HPDE6-E6E7 (cell line): Measurements from ENCODE around the gene ASIC4.

ENCODE experiments used
- DNase-seq: peaks from one replicate; pipeline ENCODE4 v3.0.0; 2011; ENCODE audit warnings: missing footprints; ENCODE audit errors: extremely low spot score

Gene ASIC4

DNA sequence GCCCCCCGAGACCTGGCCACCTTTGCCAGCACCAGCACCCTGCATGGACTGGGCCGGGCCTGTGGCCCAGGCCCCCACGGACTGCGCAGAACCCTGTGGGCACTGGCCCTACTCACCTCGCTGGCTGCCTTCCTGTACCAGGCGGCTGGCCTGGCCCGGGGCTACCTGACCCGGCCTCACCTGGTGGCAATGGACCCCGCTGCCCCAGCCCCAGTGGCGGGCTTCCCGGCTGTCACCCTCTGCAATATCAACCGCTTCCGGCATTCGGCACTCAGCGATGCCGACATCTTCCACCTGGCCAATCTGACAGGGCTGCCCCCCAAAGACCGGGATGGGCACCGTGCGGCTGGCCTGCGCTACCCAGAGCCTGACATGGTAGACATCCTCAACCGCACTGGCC lies 554 bp downstream of the ASIC4 start:
- DNase-seq, result no peak

DNA sequence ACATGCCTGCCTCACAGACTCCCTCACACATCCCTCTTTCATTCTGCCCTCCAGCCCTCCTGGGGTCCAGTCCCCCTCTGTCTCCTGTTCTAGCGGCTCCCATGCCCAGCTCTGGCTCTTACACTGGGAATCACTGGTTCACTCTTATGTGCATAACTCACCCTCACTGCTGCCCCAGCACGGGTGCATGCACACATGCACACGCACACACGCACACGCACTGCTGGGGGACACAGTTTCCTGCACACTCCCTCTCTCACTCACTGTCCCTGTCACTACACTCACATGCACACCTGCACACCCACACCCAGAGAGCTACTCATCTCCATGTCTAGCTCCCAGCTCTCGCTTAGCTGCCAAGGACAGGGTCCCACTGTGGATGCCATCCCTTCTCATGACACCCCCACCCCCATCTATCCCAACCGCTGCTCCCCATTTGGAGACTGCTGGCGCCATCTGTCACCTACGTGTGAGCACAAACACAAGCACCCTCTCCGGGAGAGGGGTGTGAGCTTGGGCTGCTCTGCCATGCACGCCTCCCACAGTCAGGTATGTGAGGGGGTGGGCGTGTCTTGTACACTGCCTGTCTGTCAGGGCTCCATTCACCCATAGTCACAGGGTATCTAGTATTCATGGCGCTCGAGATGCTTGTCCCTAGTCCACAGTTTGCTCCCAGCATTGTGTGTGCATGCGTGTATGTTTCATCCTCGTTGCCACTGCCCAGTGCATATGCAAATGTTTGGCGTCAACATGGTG lies 1.8 kb downstream of the ASIC4 start:
- no peak for DNase-seq

DNA sequence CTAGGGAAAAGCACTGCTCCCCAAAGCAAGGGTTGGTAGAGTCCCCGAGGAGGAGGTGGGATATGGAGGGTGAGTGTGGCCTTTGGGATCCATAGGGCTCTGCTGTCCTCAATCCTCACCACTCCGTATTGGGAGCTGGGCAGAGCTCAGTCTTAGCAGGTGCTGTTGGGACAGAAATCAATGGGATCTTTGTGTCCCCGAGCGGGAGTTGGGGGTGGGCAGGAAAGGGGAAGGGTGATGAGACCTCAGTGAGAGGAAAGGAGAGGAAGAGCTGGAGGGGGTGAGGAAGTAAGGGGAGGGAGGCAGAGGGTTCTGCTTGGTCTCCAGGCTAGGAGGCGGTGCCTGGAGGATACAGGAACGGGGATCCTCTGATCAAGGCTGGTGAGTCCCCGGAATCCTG lies 2.6 kb downstream of the ASIC4 start:
- DNase-seq, result no peak

DNA sequence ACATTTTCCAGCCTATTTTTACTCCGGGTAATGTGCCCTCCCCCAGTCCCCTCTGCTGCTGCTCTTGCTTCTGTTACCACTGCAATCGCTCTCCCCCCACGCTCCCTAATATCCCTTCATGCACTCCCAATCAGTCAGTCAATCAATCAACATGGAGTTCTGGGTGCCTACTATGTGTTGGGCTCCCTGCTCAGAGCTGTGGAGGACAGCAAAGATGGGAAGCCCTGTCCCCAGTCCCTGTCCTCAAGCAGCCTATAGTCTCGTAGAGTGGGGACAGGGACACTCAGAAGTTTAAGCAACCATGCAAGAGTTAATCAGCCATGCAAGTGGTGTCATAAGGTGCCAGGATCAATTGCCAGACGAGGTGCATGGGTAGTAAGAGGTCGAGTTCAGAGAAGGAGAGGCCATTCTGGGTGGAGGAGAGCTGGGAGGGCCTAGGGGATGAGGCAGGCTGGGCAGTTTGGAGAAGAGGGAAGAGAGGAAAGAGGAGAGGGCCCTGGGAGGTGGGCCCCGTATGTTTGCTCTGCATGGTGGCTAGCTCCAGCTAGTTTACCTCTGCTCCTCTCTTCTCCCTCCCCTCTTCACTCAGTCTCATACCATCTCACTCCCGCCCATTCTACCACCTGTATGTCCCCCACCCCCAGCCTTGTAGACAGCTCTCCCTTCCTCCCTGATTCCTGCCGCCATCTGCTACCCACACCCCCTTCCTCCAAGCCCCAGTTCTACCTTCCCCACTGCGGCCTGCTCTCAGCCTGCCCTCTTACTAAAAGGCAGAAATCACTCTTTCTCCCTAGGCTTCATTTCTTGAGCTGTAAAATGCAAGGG lies 3.9 kb downstream of the ASIC4 start:
- DNase-seq, result no peak

DNA sequence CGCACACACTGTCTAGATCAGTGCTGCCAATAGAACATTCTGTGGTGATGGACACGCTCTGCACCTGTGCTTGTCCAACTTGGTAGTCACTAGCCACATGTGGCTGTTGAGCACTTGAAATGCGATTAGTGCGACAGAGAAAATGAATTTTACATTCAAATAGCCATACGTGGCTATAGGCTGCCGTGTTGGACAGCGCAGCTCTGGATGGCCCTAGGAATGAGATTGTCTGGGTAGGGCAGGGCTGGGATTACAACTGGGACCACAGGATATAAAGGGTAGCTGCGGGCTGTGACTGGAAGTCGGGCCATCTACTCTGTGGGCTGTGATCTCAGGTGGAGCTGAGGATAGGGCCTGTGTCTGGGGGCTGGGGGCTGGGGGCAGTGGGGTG lies 5.2 kb downstream of the ASIC4 start:
- DNase-seq, result no peak

DNA sequence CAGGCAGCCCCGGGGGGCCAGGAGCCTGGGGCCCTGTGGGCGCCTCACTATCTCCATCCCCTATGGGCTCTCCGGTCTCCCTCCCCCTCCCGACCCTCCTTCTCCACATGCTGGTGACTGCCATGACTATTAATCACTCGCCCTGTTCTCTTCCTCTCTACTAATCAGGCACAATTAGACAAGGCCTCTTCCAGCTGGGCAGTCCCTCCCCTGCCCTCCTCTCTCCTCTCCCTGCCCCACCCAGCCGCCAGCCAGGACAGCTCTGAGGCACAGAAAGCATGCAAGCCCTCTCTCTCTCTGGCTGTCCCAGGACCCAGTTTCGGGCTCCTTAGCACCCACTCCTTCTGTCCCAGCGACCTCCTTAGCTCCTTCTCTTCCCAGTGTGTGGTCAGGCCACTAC lies 5.8 kb downstream of the ASIC4 start:
- DNase-seq, result no peak

DNA sequence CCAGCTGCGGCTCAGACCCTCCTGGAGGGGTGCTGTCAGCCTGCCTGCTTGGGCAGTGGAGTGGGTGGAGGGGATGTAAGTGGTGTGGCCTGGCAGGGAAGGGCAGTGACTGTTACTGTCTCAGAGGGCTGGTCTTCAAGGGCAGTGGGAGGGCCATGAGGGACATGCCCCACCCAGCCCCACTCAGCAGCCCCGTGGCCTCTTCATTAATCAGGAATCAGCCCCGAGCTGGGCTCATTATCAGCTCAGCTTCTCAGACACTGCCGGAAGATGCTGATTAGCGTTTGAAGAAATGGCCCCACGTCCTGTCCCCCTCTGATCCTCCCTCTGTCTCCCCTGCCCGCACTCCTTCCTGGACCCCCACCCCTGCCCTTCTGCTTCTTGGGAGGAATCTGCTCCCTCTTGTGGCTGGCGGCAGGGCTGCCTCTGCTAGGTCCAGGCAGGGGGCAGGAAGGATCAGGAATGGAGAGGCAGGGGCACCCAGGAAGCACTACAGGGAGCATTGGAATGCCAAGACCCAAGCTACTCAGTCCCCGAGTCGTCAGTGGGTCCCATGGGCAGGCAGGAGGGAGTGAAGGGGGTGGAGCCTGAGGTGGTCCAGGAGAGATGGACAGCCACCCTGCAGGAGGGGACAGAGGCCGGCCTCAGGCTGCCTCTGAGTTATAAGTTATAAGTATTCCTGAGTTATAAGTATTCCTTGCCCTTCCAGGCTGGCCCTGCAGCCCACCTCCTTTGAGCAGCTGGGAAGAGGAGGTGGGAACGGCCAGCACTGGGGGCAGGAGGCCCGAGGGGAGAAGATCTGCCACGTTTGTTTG lies 7.0 kb downstream of the ASIC4 start:
- DNase-seq, result peak; percentile 61

DNA sequence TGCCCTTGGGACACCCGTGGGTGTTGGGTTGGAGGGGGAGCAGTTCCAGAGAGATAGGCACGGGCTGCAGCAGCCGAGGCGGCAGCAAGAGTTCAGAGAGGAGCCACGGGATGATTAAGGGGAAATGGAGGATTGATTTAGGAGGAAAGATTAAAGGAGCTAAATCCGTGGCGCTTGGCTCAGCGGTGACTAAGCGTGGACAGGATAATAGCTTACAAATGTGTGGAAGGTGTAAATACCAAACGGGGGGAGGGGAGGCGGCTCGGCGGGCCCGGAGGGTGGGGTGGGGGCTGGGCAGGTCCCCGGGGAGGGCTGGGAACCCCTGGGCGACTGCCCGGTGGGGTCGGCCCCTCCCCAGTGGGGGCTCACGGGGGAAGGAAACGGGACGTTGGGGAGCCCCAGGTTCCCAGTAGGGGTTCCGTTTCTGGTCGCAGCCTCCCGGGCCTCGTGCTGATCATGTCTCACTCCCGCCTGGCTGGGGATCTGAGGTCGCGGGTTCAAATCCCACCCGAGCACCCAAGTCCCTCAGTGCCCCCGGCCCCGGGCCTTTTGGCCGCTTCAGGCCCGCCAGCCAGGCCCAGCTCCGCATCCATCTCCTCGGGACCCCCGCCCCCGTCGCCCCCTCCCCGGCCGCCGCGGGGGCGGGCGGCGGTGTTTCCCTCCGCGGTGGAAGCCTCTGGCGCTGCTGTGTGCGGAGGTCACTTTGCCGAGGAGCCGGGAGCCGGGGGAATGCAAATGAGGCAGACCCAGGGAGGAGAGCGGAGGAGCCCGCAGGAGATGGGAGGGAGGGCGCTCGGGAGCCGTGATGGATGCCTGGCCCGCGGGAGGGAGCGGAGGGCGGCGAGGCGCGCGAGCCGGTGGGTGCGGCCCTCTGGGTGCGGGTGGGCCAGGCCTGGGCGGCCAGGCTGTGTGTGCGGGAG lies 8.1 kb downstream of the ASIC4 start:
- peak; percentile 49 for DNase-seq

DNA sequence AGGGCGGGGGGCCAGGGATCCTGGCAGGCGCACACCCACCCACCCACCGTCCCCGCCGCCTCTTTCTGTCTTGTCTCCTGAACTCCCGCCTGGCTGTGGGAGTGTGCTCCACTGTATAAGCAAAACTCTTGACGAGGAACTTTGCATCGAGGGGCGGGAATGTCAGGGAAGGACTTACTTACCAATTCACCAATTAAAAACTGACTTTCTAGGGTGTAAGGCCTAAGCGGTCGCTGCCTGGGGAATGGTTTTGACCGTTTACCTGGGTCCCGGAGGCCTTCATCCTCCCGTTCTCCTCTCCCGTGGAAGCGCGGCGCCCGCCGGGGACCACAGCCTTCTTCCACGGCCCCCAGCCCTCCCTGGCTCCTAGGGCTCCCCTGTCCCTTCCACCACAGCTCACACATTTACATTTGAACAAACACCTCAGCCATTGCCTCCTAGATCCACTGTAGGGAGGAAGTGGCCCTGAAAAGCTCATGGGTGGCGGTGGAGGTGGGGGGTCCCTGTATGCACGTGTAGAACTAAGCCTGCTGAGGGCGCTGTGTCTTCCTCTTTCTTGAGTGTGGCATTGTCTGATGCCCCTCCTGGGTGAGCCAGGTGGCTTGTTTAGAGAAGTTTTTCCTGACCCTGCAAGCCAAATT lies 8.9 kb downstream of the ASIC4 start:
- DNase-seq, result no peak

DNA sequence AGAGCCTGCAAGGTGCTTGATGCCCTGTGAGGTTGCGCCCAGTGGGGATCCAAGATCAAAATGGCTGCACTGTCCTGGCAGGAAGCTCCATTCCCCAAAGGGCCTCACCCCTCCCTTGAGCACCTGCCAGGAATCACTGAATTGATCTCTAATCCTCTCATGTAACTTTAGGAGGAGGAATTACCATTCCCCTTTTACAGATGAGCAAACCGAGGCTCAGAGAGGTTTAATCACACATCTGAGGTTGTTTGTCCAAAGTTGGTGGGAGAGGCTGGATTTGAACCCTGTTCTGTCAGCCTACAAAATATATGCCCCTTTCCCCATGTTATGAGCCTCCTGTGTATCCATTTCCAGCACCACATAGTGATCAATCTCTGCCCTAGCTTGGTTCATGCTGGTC lies 10.5 kb downstream of the ASIC4 start:
- DNase-seq, result no peak

DNA sequence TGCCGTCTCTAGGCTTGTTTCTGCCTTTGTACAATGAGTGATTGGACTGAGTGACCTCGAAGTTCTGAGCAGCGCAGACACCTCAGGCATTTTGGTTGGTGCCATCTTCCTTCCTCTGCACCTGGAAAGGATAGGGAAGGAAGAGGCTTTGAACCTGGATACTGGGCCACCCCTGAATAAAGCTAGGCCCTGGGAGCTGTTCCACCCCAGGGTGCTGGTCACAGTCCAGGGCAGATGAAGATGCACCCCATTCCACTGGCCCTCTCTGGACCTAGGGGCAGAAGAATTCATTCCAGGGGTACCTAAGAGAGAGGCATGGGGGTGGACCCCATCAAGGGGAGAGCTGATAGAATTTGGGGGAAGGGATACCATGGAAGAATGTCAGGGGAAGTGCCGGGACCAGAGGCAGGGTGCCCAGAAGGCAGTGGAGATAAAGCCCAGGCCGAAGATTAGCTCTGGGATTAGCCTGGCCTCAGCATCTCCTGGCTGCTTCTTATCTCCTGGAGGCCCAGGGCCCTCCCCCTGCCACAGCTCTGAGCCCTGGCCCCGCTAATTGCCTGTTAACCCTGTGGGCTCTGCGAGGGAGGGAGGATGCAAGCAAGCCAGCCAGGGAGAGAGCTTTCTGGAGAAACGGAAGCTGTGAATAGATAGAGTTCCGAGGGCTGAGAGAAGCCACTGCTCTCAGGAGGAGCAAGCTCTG lies 11.4 kb downstream of the ASIC4 start:
- DNase-seq, result no peak

DNA sequence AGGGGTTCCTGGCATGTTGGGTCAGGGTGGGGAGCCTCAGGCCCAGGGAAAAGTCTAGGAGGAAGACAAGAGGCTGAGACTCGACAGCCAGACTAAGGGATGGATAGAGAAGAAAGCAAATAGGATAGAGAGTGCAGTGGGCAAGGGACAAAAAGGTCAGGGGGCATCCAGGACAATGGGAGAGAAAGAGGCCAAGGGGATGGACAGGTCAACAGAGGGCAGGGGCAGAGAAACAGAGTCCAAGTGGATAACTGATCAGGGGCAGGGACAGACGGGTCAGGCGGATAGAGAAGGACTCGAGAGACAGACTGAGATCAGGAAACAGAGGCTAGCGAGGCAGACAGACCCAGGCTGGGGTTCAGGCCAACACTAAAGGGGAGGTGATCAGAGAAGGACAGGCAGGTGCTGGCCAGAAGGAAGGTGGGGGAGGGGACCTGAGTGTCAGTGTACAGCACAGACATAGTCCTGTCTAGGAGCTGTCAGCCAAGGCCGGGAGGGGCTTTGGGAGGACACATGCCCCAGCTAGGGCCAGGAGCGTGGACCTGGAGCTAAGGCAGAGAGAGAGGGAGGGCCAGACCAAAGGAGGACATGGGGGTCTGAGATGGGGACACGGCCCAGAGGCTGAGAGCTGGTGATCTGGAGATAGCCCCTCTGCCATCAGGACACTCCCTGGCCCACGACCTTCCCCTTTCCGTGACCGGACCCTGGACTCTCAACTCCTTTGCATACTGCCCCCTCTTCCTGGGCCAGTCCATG lies 12.2 kb downstream of the ASIC4 start:
- DNase-seq, result no peak

DNA sequence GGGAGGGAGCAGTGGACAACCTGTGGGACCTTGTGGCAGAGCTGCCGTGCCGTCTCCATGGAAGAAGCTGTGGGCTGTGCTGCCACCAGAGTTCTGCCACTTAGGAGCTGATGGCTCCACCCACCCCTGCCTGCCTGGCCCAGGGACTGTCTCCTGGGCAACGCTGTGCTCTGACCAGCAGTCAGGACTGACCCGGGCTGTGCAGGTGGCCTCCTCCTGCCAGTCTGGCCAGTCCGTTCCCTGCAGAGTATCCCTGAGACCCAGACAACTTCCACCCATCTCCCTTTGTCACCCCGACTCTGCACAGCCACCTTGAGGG lies 12.8 kb downstream of the ASIC4 start:
- DNase-seq, result no peak

DNA sequence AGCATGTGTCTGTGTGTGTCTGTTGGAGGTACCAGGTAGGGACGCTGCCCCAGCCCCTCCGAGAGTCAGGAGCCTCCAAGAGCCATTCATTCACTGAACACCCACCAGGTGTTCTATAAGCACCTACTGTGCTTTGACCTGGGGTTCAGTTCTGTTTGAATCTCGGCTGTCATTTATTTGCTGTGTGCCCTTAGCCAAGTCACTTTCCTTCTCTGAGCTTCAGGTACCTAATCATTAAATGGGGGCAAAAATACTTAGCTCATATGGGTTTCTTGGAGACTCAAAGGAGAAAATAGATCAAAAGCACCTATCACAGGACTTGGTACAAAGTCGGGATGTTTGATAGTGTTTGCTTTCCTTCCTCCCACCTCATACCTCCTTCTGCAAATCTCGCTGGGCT lies 13.2 kb downstream of the ASIC4 start:
- no peak for DNase-seq

DNA sequence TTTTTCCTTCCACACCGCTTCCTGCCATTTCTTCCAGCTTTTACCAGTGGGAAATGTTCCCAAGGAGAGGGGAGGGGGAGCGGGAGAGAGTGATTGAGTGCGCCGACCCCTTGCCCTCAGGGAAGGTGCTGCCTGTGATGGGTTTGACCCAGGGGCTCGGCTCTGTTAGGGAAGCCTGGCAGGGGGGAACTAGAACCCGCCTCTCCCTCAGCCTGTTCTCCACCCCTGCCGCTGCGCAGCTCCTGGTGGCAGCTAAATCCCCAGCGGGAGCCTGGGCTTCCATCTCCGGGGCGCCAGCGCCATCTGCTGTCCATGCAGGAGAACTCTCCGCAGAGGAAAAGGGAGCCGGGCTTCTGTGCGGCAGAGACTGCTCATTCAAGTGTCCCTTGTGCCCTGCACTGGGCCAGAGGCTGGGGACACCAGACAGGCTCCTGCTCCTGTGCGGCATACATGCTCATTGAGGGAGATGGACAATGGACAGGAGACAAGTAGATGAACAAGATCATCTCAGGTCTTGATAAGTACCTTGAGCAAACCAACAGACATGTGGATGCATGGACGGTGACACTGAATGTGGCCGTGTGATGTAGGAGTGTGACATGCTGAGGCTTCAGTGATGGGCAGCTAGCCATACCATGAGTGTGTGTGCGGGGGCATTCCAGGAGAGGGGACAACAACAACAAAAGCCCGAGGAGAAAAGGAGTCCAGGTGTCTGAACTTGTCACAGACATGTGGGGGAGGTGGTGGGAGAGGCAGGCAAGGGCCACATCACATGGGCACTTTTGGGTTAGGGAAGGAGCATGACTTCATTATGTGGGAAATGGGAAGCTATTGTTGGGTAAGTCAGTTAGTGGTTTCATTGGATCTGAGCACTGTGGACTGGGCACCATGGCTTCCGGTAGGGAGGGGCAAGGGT lies 16.0 kb downstream of the ASIC4 start:
- peak; percentile 93 for DNase-seq

DNA sequence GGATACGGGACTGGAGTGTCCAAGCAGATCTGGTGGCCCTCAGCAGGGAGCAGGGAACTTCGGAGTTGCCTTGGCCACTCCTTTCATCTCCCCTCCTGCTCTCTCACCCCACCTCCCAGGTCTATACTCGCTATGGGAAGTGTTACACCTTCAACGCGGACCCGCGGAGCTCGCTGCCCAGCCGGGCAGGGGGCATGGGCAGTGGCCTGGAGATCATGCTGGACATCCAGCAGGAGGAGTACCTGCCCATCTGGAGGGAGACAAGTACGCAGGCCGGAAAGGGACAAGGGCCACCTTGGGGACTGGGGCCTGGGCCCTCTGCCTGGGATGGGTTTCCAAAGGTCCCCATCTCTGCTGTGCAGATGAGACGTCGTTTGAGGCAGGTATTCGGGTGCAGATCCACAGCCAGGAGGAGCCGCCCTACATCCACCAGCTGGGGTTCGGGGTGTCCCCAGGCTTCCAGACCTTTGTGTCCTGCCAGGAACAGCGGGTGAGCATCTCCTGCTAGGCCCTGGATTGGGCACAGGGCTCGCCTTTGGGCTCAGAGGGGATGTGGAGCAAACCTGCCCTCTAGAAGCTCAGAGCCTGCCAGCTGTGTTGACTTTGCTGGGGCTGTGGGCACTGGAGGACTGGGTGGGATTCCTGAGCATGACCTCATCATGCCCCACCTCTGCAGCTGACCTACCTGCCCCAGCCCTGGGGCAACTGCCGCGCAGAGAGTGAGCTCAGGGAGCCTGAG lies 17.5 kb downstream of the ASIC4 start:
- no peak for DNase-seq

DNA sequence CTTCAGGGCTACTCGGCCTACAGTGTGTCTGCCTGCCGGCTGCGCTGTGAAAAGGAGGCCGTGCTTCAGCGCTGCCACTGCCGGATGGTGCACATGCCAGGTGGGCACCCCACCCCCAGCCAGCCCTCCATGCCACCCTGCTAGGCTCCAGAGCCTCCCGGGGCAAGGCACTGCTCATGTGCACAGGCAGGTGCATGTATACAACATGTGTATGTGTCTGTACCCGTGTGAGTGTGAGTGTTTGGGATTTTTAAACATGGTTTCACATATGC lies 18.0 kb downstream of the ASIC4 start:
- DNase-seq, result no peak
